Measurements from ENCODE around the gene SUGCT.

SUGCT gene

GRCh38 chr7:40804477-40805215 is 669.8 kb downstream of the SUGCT start:
- no peak for DNase-seq

- no peak for DNase-seq
Observed at GRCh38 chr7:40805361-40805760, 670.6 kb downstream of the SUGCT start.

GRCh38 chr7:40808378-40808942 is 673.7 kb downstream of the SUGCT start:
- no peak for DNase-seq

- DNase-seq = no peak
Observed at GRCh38 chr7:40810274-40810673, 675.5 kb downstream of the SUGCT start.

- DNase-seq = no peak
Observed at GRCh38 chr7:40811666-40812065, 676.9 kb downstream of the SUGCT start.

- DNase-seq = no peak
Observed at GRCh38 chr7:40815022-40815421, 680.2 kb downstream of the SUGCT start.

GRCh38 chr7:40815512-40815911 is 680.7 kb downstream of the SUGCT start:
- DNase-seq = no peak

GRCh38 chr7:40822861-40823260 is 688.1 kb downstream of the SUGCT start:
- no peak for DNase-seq

- no peak for DNase-seq
Observed at GRCh38 chr7:40824461-40824860, 689.7 kb downstream of the SUGCT start.

GRCh38 chr7:40826411-40827221 is 691.8 kb downstream of the SUGCT start:
- no peak for DNase-seq

GRCh38 chr7:40827222-40828085 is 692.6 kb downstream of the SUGCT start:
- no peak for DNase-seq

GRCh38 chr7:40828686-40829600 is 694.1 kb downstream of the SUGCT start:
- no peak for DNase-seq

GRCh38 chr7:40833191-40833887 is 698.5 kb downstream of the SUGCT start:
- no peak for DNase-seq

- DNase-seq = no peak
Observed at GRCh38 chr7:40833888-40834234, 699.1 kb downstream of the SUGCT start.

GRCh38 chr7:40836218-40836617 is 701.4 kb downstream of the SUGCT start:
- no peak for DNase-seq

GRCh38 chr7:40839881-40840280 is 705.1 kb downstream of the SUGCT start:
- no peak for DNase-seq

- DNase-seq = no peak
Observed at GRCh38 chr7:40840990-40841389, 706.2 kb downstream of the SUGCT start.

- no peak for DNase-seq
Observed at GRCh38 chr7:40842641-40843040, 707.8 kb downstream of the SUGCT start.

- DNase-seq = no peak
Observed at GRCh38 chr7:40843338-40843985, 708.7 kb downstream of the SUGCT start.

GRCh38 chr7:40845943-40846342 is 711.1 kb downstream of the SUGCT start:
- DNase-seq = no peak

- DNase-seq = no peak
Observed at GRCh38 chr7:40847921-40848320, 713.1 kb downstream of the SUGCT start.

All from suppressor macrophage treated with lipopolysaccharide for 4 hours (primary cell).